Astrocyte (in vitro differentiated cells and primary cell): ENCODE data around the gene MBD3L4. TPM values are rescaled to one million over a fixed set of nuclear protein-coding genes. Genes with fewer than 3 reads are reported as not detected.

Experiments
- DNase-seq: peaks from one replicate; pipeline ENCODE4 v3.0.0-alpha.2; 2010; ENCODE audit warnings: low read depth
- FAIRE-seq: peaks from 2 replicates; lab custom pipeline; 2011; peaks lifted over from hg19 to GRCh38; lab: Jason Lieb, UNC
- H2AFZ ChIP-seq: 2 replicates; pipeline ENCODE4 v1.6.0; 2012; ENCODE audit warnings: low read depth, low read length, inconsistent platforms
- H3K27ac ChIP-seq: 2 replicates; pipeline ENCODE4 v1.5.1; 2011; ENCODE audit warnings: low read depth, low read length, inconsistent platforms
- H3K27me3 ChIP-seq: 2 replicates; pipeline ENCODE4 v1.6.0; 2011; ENCODE audit warnings: low read length, inconsistent platforms; ENCODE audit not compliant: insufficient read depth
- H3K36me3 ChIP-seq: 2 replicates; pipeline ENCODE4 v1.5.1; 2011; ENCODE audit warnings: low read length, inconsistent platforms; ENCODE audit not compliant: insufficient read depth
- H3K4me1 ChIP-seq: 2 replicates; pipeline ENCODE4 v1.5.1; 2011; ENCODE audit warnings: low read length, inconsistent platforms; ENCODE audit not compliant: insufficient read depth
- H3K4me2 ChIP-seq: 2 replicates; pipeline ENCODE4 v1.6.0; 2012; ENCODE audit warnings: low read length, inconsistent platforms
- H3K4me3 ChIP-seq: 2 replicates; pipeline ENCODE4 v1.5.1; 2011; ENCODE audit warnings: low read depth, mild to moderate bottlenecking, low read length, inconsistent platforms; ENCODE audit not compliant: insufficient read depth
- H3K79me2 ChIP-seq: 2 replicates; pipeline ENCODE4 v1.6.0; 2012; ENCODE audit warnings: mild to moderate bottlenecking, low read length, inconsistent platforms; ENCODE audit not compliant: insufficient read depth
- H3K9ac ChIP-seq: 2 replicates; pipeline ENCODE4 v1.6.0; 2012; ENCODE audit warnings: mild to moderate bottlenecking, low read length, inconsistent platforms
- H3K9me3 ChIP-seq: 2 replicates; pipeline ENCODE4 v1.5.1; 2012; ENCODE audit warnings: low read depth, mild to moderate bottlenecking, low read length, inconsistent platforms; ENCODE audit not compliant: insufficient read depth
- H4K20me1 ChIP-seq: 2 replicates; pipeline ENCODE4 v1.6.0; 2012; ENCODE audit warnings: low read length, inconsistent platforms; ENCODE audit not compliant: insufficient read depth
- H3K27ac Mint-ChIP-seq: one replicate; pipeline ENCODE4 v1.8.0; 2021; ENCODE audit warnings: mild to moderate bottlenecking, mixed read lengths; ENCODE audit not compliant: unreplicated experiment
- H3K27me3 Mint-ChIP-seq: one replicate; pipeline ENCODE4 v1.8.0; 2021; ENCODE audit warnings: low read depth, mixed read lengths; ENCODE audit not compliant: unreplicated experiment
- H3K36me3 Mint-ChIP-seq: one replicate; pipeline ENCODE4 v1.8.0; 2021; ENCODE audit warnings: low read depth, mixed read lengths; ENCODE audit not compliant: unreplicated experiment
- H3K4me1 Mint-ChIP-seq: one replicate; pipeline ENCODE4 v1.8.0; 2021; ENCODE audit warnings: low read depth, mixed read lengths; ENCODE audit not compliant: unreplicated experiment
- H3K4me3 Mint-ChIP-seq: one replicate; pipeline ENCODE4 v1.8.0; 2021; ENCODE audit warnings: mild to moderate bottlenecking, moderate library complexity, mixed read lengths; ENCODE audit not compliant: unreplicated experiment
- H3K9me3 Mint-ChIP-seq: one replicate; pipeline ENCODE4 v1.8.0; 2021; ENCODE audit warnings: mild to moderate bottlenecking, mixed read lengths; ENCODE audit not compliant: unreplicated experiment
- CTCF ChIP-seq: IDR thresholded peaks from 2 replicates; pipeline ENCODE4 v1.5.1; 2011; ENCODE audit warnings: low read depth, mild to moderate bottlenecking, inconsistent platforms, low read length, moderate library complexity; ENCODE audit not compliant: insufficient read depth
- EZH2 ChIP-seq: IDR thresholded peaks from 2 replicates; pipeline ENCODE4 v1.6.1; 2012; ENCODE audit warnings: mild to moderate bottlenecking, low read length, inconsistent platforms; ENCODE audit not compliant: insufficient read depth
- total RNA-seq: library from RNA; stranded (reverse); gene quantifications from 2 replicates; pipeline ENCODE4 v1.2.1, GENCODE V29; 2021

Gene MBD3L4
- total RNA-seq, 1 donor from 2014 or later, result not detected

- Histone ChIP-seq H3K27me3 (no peaks in the 10 kb centered on the region), H2AFZ (no peak overlapping the region), H3K9ac (no peak overlapping the region), H3K9me3 (peaks cover 14% of the 10 kb centered on the region), H3K4me3 (no peak overlapping the region), H3K4me1 (no peaks in the 10 kb centered on the region), H3K36me3 (no peaks in the 10 kb centered on the region), H4K20me1 (no peaks in the 10 kb centered on the region), H3K4me2 (no peak overlapping the region), H3K27ac (no peak overlapping the region), H3K79me2 (no peaks in the 10 kb centered on the region)
- FAIRE-seq, result no peak
- Mint-ChIP-seq H3K4me3 (no peak overlapping the region), H3K27ac (no peak overlapping the region), H3K27me3 (no peaks in the 10 kb centered on the region), H3K9me3 (peaks cover 21% of the 10 kb centered on the region), H3K36me3 (no peaks in the 10 kb centered on the region), H3K4me1 (no peaks in the 10 kb centered on the region)
- no peak for TF ChIP-seq CTCF
- no peak for TF ChIP-seq EZH2
- no peak for DNase-seq
Measured at GRCh38 chr19:6996810-6997209, 43.2 kb downstream of the MBD3L4 start.

GRCh38 chr19:6995054-6995453 is 44.9 kb downstream of the MBD3L4 start:
- no peak for DNase-seq
- no peaks in the 10 kb centered on the region for H3K36me3 ChIP-seq
- Mint-ChIP-seq H3K36me3 (no peaks in the 10 kb centered on the region), H3K9me3 (peaks cover 21% of the 10 kb centered on the region), H3K27ac (no peak overlapping the region), H3K4me1 (no peaks in the 10 kb centered on the region), H3K27me3 (no peaks in the 10 kb centered on the region), H3K4me3 (no peak overlapping the region)
- no peaks in the 10 kb centered on the region for H3K27me3 ChIP-seq
- H3K4me1 ChIP-seq, result no peaks in the 10 kb centered on the region
- H4K20me1 ChIP-seq, result no peaks in the 10 kb centered on the region
- H2AFZ ChIP-seq, result no peak overlapping the region
- TF ChIP-seq CTCF (no peak), EZH2 (no peak)
- H3K4me3 ChIP-seq, result no peak overlapping the region
- no peak overlapping the region for H3K4me2 ChIP-seq
- peaks cover 14% of the 10 kb centered on the region for H3K9me3 ChIP-seq
- H3K27ac ChIP-seq, result no peak overlapping the region
- no peak for FAIRE-seq
- no peak overlapping the region for H3K9ac ChIP-seq
- no peaks in the 10 kb centered on the region for H3K79me2 ChIP-seq

GRCh38 chr19:6988257-6988656 is 51.7 kb downstream of the MBD3L4 start:
- Histone ChIP-seq H3K4me1 (no peaks in the 10 kb centered on the region), H3K4me2 (no peak overlapping the region), H4K20me1 (no peaks in the 10 kb centered on the region), H3K27me3 (no peaks in the 10 kb centered on the region), H3K27ac (no peak overlapping the region), H2AFZ (no peak overlapping the region), H3K9me3 (peaks cover 17% of the 10 kb centered on the region), H3K36me3 (no peaks in the 10 kb centered on the region), H3K4me3 (no peak overlapping the region), H3K9ac (no peak overlapping the region), H3K79me2 (no peaks in the 10 kb centered on the region)
- Mint-ChIP-seq H3K36me3 (no peaks in the 10 kb centered on the region), H3K9me3 (peaks cover 16% of the 10 kb centered on the region), H3K4me1 (no peaks in the 10 kb centered on the region), H3K4me3 (no peak overlapping the region), H3K27ac (no peak overlapping the region), H3K27me3 (no peaks in the 10 kb centered on the region)
- no peak for DNase-seq
- no peak for TF ChIP-seq EZH2
- no peak for TF ChIP-seq CTCF
- no peak for FAIRE-seq
